SIG-M5 (cell line): Measurements from ENCODE around the gene BFSP2.
"Not testable (repeated sequence)": the region's sequence is repeated elsewhere in the genome, so short reads cannot be mapped to it uniquely, and the experiment has no call there.

Experiments used
- DNase-seq: peaks from one replicate; lab custom pipeline; 2025; lab: John Stamatoyannopoulos, UW

Gene BFSP2

GRCh38 chr3:133457465-133458067 lies 57.7 kb downstream of the BFSP2 start:
- DNase-seq, result no peak

- DNase-seq, result no peak
These were observed 59.5 kb downstream of the BFSP2 start for GRCh38 chr3:133459400-133459799.

- DNase-seq, result no peak
These were observed 61.0 kb downstream of the BFSP2 start for GRCh38 chr3:133460809-133461208.

- no peak for DNase-seq
These were observed 61.4 kb downstream of the BFSP2 start for GRCh38 chr3:133461291-133461690.

- no peak for DNase-seq
These were observed 63.5 kb downstream of the BFSP2 start for GRCh38 chr3:133463347-133463860.

- no peak for DNase-seq
These were observed 64.7 kb downstream of the BFSP2 start for GRCh38 chr3:133464573-133464972.

GRCh38 chr3:133466531-133467386 lies 66.9 kb downstream of the BFSP2 start:
- no peak for DNase-seq

GRCh38 chr3:133467780-133468179 lies 67.9 kb downstream of the BFSP2 start:
- no peak for DNase-seq

GRCh38 chr3:133468251-133468721 lies 68.4 kb downstream of the BFSP2 start:
- DNase-seq, result no peak

GRCh38 chr3:133469140-133469731 lies 69.4 kb downstream of the BFSP2 start:
- DNase-seq, result no peak

GRCh38 chr3:133472242-133472641 lies 72.4 kb downstream of the BFSP2 start:
- no peak for DNase-seq

- no peak for DNase-seq
These were observed 73.0 kb downstream of the BFSP2 start for GRCh38 chr3:133472889-133473288.

GRCh38 chr3:133473472-133474191 lies 73.8 kb downstream of the BFSP2 start:
- DNase-seq, result not testable (repeated sequence)

- no peak for DNase-seq
These were observed 74.5 kb downstream of the BFSP2 start for GRCh38 chr3:133474251-133474801.

- no peak for DNase-seq
These were observed 75.0 kb downstream of the BFSP2 start for GRCh38 chr3:133474817-133475216.

- no peak for DNase-seq
These were observed 75.6 kb downstream of the BFSP2 start for GRCh38 chr3:133475245-133476010.

- no peak for DNase-seq
These were observed 77.1 kb downstream of the BFSP2 start for GRCh38 chr3:133476971-133477375.

- DNase-seq, result no peak
These were observed 77.6 kb downstream of the BFSP2 start for GRCh38 chr3:133477487-133477886.

GRCh38 chr3:133478624-133479023 lies 78.8 kb downstream of the BFSP2 start:
- DNase-seq, result no peak

- DNase-seq, result no peak
These were observed 79.5 kb downstream of the BFSP2 start for GRCh38 chr3:133479401-133479800.
